Fibroblast of the aortic adventitia (primary cell): ENCODE measurements around the gene TRMT5. TPM values are rescaled to one million over a fixed set of nuclear protein-coding genes. Genes with fewer than 3 reads are reported as not detected.
A peak's percentile ranks its signal among the peaks of the same experiment; 100 is the strongest.

Experiments used
- DNase-seq: peaks from one replicate; pipeline ENCODE4 v3.0.0-alpha.2; 2010; ENCODE audit warnings: low read depth
- H3K4me3 ChIP-seq: 2 replicates; pipeline ENCODE4 v1.5.1; 2011; ENCODE audit warnings: low read depth, mild to moderate bottlenecking, control low read depth, low read length, moderate library complexity
- total RNA-seq: library from RNA; depleted of rRNA; stranded (reverse); fragments of >200 nt; gene quantifications from 2 replicates; pipeline ENCODE4 v1.2.3, GENCODE V29; 2012; ENCODE audit warnings: low replicate concordance
- TF ChIP-seq, protein P1 (sequence below): IDR thresholded peaks from 2 replicates; pipeline ENCODE4 v1.5.1; 2011; ENCODE audit warnings: mild to moderate bottlenecking, low read length, control low read depth, inconsistent platforms; ENCODE audit not compliant: insufficient read depth

TRMT5 gene
- total RNA-seq, 1 donor: 23.9 TPM

DNA sequence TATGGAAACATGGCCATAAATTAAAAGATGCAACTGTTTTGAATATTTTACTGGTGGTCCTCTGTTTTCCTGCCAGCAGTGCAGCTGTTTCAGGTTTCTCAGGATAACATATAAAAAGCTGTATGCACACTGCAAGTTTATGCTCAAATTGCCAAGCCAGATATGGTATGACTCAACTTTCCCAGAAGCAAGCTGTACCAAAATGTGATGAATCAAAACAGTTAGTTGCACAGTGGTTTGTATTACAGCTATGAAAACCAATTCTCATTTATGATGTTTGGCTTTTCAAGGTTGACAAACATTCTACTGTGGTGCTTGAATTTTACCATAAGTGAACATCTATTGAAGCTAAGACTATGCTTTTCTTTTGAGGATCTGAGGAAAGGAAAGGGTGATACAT, 15.5 kb downstream of the TRMT5 start:
- H3K4me3 ChIP-seq: no peak overlapping the region
- peak; percentile 82 for DNase-seq
- TF ChIP-seq, protein P1, sequence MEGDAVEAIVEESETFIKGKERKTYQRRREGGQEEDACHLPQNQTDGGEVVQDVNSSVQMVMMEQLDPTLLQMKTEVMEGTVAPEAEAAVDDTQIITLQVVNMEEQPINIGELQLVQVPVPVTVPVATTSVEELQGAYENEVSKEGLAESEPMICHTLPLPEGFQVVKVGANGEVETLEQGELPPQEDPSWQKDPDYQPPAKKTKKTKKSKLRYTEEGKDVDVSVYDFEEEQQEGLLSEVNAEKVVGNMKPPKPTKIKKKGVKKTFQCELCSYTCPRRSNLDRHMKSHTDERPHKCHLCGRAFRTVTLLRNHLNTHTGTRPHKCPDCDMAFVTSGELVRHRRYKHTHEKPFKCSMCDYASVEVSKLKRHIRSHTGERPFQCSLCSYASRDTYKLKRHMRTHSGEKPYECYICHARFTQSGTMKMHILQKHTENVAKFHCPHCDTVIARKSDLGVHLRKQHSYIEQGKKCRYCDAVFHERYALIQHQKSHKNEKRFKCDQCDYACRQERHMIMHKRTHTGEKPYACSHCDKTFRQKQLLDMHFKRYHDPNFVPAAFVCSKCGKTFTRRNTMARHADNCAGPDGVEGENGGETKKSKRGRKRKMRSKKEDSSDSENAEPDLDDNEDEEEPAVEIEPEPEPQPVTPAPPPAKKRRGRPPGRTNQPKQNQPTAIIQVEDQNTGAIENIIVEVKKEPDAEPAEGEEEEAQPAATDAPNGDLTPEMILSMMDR: no peak

DNA sequence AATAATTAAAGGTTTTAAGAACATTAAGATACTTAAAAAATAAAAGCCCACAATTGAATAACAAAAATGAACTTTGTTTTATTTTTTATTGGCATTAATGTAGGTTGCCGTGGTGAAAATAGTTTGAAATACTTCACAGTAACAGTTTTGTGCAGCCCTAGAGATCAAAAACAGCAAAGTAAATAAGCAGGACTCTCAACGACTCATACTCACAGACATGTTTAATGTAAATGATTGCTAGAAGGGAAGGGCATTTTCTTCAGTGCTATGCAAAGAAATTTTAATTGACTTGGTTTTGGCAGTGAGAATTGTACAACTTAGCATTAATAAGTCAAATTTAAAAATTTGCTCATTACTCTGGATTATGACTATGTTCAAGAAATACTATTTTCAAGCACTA, 16.0 kb downstream of the TRMT5 start:
- TF ChIP-seq, protein P1: no peak
- H3K4me3 ChIP-seq: no peak overlapping the region
- DNase-seq: no peak

DNA sequence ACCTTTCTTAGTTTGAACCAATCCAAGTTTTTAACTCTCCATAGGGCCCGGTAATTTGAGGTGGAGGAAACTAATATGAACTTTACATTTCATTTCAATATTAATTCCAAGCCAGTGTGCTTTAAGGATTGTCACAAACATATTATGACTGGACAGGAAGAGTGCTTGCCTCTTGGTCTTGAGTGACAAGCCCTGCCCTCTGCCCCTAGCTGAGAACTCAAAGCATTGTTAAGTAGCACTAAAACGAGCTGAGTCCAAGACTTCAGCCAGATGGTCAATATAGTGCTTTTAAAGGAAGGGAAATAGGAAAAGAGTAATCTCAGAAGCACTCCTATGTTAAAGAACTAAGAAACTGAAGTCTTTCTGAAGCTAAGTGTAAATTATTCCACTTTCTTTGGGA, 17.1 kb downstream of the TRMT5 start:
- no peak for DNase-seq
- no peak overlapping the region for H3K4me3 ChIP-seq
- TF ChIP-seq, protein P1: no peak

DNA sequence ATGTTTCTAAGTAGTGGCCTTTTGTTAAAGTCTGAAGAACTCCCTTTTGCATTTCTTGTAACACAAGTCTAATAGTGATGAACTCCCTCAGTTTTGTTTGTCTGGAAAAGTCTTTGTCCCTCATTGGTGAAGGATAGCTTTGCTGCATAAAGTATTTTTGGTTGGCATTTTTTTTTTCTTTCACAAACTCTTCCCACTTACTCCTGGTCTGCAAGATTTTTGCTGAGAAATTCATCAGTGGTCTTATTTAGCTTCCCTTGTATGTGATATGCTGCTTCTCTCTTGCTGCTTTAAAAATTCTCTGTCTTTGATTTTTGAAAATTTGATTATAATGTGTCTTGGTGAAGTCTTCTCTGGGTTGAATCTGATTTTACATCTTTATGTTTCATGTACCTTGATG, 22.7 kb downstream of the TRMT5 start:
- TF ChIP-seq, protein P1: no peak
- no peak for DNase-seq
- H3K4me3 ChIP-seq: no peak overlapping the region

DNA sequence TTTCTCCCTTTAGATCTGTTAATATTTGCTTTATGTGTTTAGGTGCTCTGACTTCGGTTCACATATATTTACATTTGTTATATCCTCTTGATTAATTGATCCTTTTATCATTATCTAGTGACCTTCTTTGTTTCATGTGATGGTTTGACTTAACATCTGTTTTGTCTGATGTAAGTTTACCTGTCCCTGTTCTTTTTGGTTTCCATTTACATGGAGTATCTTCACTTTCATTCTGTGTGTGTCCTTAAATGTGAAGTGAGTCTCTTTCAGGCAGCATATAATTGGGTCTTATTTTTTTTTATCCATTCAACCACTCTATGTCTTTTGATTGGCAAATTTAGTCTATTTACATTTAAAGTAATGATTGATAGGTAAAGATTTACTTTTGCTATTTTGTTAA, 24.2 kb downstream of the TRMT5 start:
- H3K4me3 ChIP-seq: no peak overlapping the region
- DNase-seq: no peak
- TF ChIP-seq, protein P1: no peak

DNA sequence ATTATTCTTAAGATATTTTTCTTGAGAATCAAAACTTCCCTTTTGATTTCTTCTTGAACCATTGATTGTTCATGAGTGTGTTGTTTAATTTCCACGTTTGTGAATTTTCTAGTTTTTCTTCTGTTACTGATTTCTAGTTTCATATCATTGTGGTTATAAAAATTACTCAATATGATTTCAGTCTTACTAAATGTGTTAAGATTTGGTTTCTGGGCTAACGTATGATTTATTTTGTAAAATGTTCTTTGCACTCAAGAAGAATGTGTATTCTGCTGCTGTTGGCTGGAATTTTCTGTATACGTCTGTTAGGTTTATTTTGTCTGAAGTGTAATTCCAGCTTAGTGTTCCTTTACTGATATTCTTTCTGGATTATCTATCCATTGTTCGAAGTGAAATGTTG, 24.7 kb downstream of the TRMT5 start:
- no peak overlapping the region for H3K4me3 ChIP-seq
- TF ChIP-seq, protein P1: no peak
- no peak for DNase-seq

DNA sequence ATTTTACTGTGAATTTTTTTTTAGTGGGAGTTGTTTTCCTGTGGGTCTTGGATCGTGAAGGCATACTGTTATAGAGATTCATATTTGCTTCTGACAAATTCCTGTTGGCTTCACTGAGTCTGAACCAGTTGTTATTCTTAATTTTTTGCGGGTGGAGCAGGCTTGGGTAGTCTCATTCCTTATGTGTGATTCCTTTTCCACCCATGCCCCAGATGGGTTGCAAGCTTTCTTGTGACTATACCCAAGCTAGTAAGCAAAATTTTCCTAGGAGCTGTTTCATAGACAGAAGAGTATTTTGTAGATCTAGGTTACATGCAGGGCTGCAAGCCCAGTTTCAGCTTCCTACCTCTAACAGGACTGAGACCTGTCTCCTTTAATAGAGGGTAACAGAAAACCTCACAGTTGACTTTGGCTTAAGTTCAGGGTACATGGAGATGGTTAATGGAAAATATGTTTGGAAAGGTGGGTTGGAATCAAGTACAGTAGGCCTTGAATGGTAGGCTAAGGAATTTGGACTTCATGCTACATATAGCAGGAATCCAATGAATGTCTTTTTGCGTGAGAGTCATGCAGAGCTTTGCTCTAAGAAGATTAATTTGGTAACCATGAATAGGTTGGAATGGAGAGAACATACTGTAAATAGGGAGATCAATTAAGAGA, 29.0 kb downstream of the TRMT5 start:
- peak; percentile 36 for DNase-seq
- H3K4me3 ChIP-seq: no peak overlapping the region
- TF ChIP-seq, protein P1: no peak
